ENCODE measurements around the gene RNF157.
A peak's percentile ranks its signal among the peaks of the same experiment; 100 is the strongest.

The RNF157 gene

DNA sequence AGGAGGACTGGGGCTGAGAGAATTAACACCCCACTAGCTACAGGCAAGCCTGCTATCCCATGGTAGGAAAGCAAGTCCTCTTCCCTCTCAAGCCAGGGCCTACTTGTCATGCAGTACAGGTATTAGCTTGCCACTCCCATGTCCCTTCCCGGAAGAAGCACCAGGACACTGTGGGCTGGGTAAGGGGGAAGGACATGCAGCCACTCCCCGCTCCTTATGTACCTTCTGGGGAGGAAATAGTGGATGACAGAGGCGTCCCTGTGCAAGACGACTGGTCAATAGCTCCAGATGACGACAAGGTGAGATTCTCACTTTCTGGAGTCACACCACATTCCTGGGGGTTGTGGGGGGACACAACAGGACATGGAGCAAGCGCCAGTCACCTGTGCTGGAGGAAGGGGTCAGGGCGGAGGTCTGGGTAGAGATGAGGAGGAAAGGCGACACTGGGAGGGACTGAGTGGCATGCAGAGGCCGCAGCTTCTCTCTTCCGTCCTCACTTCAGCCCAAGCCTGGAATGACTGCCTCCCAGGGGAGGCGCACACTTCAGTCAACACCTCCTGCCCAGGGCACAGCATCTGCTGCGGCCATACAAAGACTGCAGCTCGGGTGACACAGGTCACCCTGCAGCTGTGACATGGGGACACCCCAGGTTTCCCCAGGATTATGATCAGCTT, 84.2 kb downstream of the RNF157 start:
- no peak for ATAC-seq
- no peaks in the 10 kb centered on the region for H3K36me3 Mint-ChIP-seq

DNA sequence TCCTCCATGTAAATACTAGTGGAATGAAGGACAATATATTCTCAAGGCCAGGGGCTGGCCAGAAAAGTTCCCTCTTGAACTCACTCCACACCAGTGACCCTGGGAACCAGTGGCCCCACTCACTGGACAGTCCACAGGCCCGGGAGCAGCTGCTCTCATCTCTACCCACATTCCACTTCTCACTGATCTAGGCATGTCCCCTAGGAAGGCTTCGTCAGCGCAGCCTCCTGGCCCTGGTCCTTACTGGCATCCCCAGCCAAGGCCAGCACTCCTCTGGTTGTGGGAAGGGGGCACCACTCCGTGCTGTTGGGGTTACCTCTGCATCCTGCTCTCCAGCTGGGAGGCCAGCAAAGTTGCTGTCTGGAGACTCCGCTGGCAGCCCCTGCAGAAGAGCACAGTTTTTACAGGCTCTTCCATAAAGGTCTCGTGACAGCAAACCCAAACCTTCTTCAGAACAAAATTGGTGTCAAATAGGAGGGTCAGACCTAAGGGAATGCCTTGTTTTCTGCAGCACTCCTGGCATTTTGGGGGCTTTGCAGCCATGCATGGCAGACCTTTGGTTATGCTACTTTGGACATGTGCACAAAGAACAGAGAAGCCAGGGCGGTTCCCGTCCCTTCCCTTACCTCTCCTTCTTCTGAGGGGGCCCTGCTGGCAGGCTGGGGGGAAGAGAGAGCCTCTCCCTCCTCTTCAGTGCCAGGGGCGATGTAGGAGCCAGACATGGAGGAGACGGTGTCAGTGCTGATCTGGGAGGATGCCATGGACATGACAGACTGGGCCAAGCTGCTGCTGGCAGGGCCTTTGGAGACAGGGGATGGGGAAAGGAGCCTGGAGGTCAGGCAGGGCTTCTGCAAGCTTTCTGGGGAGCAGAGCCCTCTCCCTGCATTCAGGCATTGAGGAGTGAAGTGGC, 85.1 kb downstream of the RNF157 start:
- no peak overlapping the region for H3K4me3 Mint-ChIP-seq
- H3K4me1 Mint-ChIP-seq, result no peaks in the 10 kb centered on the region
- ATAC-seq, result no peak
- H3K27ac Mint-ChIP-seq, result no peak overlapping the region
- no peaks in the 10 kb centered on the region for H3K36me3 Mint-ChIP-seq
- no peaks in the 10 kb centered on the region for H3K9me3 Mint-ChIP-seq
- peaks cover 19% of the 10 kb centered on the region for H3K27me3 Mint-ChIP-seq

More for the DNA sequence above, 84.2 kb downstream of the RNF157 start:
- Mint-ChIP-seq H3K27ac (no peak overlapping the region), H3K9me3 (no peaks in the 10 kb centered on the region), H3K4me1 (no peaks in the 10 kb centered on the region), H3K4me3 (no peak overlapping the region), H3K27me3 (peaks cover 19% of the 10 kb centered on the region)

DNA sequence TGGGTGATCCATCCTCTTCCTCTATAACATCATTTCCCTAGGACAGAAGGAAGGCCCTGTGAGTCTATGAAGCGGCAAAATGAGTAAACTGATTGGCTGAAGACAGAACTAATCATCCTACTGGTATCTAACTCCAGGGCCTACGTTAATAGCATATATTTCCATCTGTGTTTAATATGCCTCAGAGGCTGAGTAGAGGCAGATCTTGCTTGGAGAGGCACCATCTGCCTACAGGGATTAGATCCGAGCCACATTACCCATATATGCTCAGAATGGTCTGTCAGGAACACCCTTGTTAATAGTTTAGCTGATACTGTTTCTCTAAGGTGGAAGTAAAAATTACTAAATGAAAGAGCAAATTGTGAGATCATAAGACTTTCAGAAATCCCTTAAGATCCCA, 86.0 kb downstream of the RNF157 start:
- no peaks in the 10 kb centered on the region for H3K9me3 Mint-ChIP-seq
- no peak overlapping the region for H3K4me3 Mint-ChIP-seq
- H3K27me3 Mint-ChIP-seq, result peaks cover 19% of the 10 kb centered on the region
- no peak overlapping the region for H3K27ac Mint-ChIP-seq
- H3K36me3 Mint-ChIP-seq, result no peaks in the 10 kb centered on the region
- ATAC-seq, result no peak
- no peaks in the 10 kb centered on the region for H3K4me1 Mint-ChIP-seq

DNA sequence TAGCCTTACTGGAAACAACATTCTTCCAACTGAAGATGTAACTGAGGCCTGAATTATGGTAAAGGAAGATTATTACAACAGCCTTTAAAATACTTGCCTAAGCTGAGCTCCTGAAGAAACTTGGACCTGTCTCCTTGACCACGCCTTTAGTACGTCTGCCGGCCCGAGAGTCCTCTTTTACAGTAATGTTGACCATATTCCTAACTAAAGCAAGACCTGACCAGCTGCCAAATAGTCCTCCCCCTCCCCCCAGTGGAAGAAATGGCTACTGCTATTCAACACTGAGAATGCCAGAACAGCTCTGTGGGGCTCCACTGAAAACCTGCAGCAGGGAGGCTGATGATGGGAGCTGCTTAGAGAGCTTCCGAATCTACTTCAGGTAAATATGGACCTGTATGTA, 86.7 kb downstream of the RNF157 start:
- H3K27me3 Mint-ChIP-seq, result peaks cover 19% of the 10 kb centered on the region
- no peaks in the 10 kb centered on the region for H3K9me3 Mint-ChIP-seq
- no peaks in the 10 kb centered on the region for H3K36me3 Mint-ChIP-seq
- H3K4me3 Mint-ChIP-seq, result no peak overlapping the region
- no peak for ATAC-seq
- no peaks in the 10 kb centered on the region for H3K4me1 Mint-ChIP-seq
- no peak overlapping the region for H3K27ac Mint-ChIP-seq

DNA sequence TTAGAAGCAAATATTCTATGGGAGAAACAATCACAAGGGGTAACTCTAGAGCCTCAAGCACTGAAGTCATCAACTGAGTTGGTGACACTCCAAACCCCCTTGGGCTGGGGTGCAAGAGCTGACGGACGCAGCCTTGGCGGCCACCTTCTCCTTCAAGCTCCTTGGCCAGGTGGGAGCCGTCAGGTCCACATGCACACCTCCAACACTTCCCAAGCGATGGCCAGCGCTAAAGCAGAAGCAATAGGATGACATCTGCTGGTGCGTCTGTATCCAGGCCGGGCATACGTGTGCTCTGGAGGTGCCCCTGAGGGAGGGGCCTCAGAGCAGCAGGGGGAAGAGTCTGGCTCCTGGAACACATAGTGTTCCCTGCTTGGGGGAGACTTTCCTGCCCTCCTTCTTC, 87.1 kb downstream of the RNF157 start:
- H3K27me3 Mint-ChIP-seq, result peaks cover 19% of the 10 kb centered on the region
- no peaks in the 10 kb centered on the region for H3K4me1 Mint-ChIP-seq
- H3K9me3 Mint-ChIP-seq, result no peaks in the 10 kb centered on the region
- no peaks in the 10 kb centered on the region for H3K36me3 Mint-ChIP-seq
- ATAC-seq, result no peak
- no peak overlapping the region for H3K27ac Mint-ChIP-seq
- no peak overlapping the region for H3K4me3 Mint-ChIP-seq

DNA sequence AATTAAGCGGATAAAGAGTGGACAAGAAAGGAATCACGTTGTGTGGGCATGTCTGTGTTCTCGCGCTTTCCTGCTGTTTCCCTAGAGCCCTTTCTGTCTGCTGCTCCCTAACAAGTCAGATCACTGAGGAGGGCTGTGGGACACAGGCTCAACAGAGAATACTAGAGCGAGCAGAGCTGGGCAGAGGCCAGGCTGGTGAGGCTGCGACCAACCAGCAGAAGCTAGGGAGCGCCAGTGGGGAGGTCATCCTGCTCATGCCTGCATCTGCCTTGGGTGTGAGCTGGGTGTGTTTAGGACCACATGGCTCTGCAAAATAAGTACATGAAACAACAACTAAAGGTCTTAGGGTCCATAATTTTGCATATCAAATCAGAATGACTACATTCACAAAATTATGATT, 87.7 kb downstream of the RNF157 start:
- no peak overlapping the region for H3K4me3 Mint-ChIP-seq
- no peaks in the 10 kb centered on the region for H3K4me1 Mint-ChIP-seq
- peaks cover 13% of the 10 kb centered on the region for H3K27me3 Mint-ChIP-seq
- H3K36me3 Mint-ChIP-seq, result no peaks in the 10 kb centered on the region
- H3K27ac Mint-ChIP-seq, result no peak overlapping the region
- ATAC-seq, result no peak
- H3K9me3 Mint-ChIP-seq, result no peaks in the 10 kb centered on the region

DNA sequence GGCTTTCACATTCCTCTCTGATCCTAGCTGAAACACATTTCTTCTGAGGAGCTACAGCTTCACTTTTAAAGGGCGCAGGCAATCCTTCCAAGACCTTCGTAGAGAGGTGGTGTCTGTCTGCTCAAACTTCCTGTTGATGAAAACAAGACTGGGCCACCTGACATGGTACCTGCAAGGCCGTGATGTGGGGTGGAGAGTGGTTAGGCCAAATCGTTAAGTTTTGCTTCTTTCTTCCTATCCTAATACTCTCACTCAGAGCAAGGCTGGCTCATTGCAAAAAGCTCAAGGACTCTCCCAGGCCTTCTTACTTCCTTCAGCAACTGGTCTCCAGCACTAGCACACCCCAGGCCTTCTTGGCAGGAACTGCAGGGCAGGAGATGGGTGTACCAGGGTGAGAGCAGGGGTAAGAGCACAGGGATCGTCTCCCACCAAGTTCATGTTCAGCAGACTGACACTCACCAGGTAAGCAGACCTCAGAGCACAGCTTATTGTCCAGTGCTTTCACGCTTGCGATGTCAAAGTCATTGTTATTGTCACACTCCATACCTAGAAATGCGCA, 88.3 kb downstream of the RNF157 start:
- Mint-ChIP-seq H3K27me3 (peaks cover 6% of the 10 kb centered on the region), H3K9me3 (no peaks in the 10 kb centered on the region), H3K4me3 (no peak overlapping the region), H3K27ac (no peak overlapping the region), H3K4me1 (no peaks in the 10 kb centered on the region), H3K36me3 (no peaks in the 10 kb centered on the region)
- ATAC-seq, result no peak

DNA sequence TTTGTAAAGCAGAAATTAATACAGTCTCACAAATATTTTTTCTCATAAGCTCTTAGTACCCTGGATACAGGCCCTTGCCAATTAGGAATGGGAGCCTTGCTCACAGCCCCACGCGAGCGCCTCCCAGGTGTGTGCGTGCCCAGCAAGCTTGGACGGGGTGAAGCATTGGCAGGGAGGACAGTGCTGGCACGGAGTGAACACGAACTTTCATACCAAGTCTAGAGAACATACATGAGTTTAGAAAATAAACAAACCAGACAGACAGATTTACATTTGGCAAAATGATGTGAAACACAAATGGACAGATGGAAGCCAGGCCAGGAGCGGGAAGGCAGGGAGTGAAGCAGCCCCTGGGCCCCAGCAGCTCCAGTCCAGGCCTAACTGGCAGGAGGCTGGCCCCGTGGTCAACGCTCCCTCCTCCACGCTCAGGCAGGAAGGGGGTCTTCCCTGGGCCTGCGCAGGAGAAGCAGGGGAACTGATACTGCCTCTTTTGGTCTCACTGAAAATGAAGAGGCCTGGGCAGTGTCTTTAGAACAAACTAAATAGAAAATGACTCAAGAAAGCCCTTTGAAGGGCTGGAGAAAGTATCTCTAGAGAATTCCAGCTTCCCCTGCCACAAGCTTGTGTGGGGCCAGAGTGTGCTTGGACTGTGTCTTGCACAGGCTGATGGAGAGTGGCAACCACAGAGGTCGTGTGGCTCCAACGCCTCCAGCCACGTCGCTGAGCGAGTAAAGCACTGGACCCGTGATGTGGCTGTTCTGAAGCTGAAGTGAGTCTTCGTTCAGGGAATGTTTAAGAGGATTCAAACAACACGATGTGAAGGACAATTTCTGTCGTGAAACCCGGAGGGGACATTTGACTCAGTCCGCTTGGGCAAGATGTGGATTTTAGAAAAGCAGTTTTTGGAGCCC, 89.3 kb downstream of the RNF157 start:
- Mint-ChIP-seq H3K27ac (no peak overlapping the region), H3K9me3 (no peaks in the 10 kb centered on the region), H3K4me3 (no peak overlapping the region), H3K36me3 (no peaks in the 10 kb centered on the region), H3K27me3 (no peaks in the 10 kb centered on the region), H3K4me1 (peaks cover 8% of the 10 kb centered on the region)
- ATAC-seq, result no peak

DNA sequence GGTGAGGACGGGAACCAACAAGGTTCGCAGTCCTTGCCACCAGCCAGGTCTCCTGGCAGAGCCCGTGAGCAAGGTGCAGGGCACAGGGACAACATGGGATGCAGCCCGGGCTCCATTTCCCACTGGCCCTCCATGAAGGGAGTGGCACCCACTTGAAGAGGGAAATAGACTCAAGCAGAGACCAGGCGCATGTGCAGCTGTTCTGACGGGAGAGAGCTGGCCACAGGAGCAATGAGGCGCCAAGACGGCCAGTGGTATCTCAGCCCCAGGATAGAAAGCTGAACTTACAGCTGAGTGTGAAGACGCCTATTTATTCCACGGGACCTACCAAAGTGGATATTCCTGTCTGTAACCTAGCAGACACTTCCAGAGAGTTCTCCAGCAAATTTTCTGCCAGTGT, 91.1 kb downstream of the RNF157 start:
- Mint-ChIP-seq H3K27ac (no peak overlapping the region), H3K4me1 (peaks cover 24% of the 10 kb centered on the region), H3K9me3 (no peaks in the 10 kb centered on the region), H3K4me3 (no peak overlapping the region), H3K36me3 (no peaks in the 10 kb centered on the region), H3K27me3 (no peaks in the 10 kb centered on the region)
- no peak for ATAC-seq

DNA sequence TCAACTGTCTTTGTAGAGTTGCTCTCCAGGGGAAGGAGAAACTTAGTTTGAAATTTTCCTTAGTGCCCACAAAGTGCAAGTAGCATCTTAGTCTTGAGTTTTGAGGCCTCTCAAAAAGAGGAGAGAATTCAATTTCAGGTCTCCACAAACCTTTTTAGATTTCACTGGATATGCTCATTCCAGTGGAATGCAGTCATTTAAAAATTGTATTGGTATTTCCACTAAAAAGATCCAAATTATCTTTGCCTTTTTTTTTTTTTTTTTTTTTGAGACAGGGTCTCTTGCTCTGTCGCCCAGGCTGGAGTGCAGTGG, 92.3 kb downstream of the RNF157 start:
- ATAC-seq, result no peak
- H3K27ac Mint-ChIP-seq, result no peak overlapping the region
- H3K36me3 Mint-ChIP-seq, result no peaks in the 10 kb centered on the region
- H3K4me3 Mint-ChIP-seq, result no peak overlapping the region
- H3K27me3 Mint-ChIP-seq, result no peaks in the 10 kb centered on the region
- peaks cover 33% of the 10 kb centered on the region for H3K4me1 Mint-ChIP-seq
- H3K9me3 Mint-ChIP-seq, result no peaks in the 10 kb centered on the region

DNA sequence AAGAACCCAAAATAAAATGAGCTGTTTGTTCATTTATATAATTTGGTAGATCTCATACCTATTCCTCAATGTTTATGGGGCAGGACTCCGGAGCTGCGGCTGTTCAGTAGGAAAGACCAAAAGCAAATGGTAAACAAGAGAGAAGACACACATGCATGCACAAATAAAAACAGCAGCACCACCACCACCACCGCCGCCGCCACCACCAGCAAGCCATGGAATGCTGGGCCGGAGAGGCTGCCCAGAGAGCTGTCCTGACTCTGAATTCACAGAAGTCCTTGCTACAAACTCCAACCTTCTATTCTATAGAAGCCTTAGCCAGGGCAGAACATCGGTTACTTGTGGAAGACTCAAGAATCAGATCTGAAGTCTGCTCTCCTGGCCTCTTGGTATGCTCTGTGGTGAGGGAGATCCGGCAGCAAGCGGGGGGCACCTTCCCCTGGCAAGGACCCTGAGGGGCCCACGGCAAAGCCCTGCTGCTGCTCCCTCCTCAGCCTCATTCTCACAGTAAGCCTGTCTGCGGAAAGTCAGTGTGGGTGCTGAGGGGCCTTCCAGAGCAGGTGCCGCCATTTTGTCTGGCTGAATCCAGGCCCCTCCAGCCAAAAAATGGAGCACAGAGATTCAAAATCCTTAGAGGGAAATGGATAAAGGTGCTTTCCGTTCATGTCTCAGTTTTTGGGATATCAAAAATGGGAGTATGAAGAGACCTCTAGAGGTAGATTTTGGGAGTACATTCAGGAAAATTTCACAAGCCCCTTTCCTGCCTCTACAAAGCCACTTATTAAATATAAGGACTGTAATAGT, 92.9 kb downstream of the RNF157 start:
- H3K4me3 Mint-ChIP-seq, result no peak overlapping the region
- ATAC-seq, result no peak
- no peaks in the 10 kb centered on the region for H3K27me3 Mint-ChIP-seq
- H3K9me3 Mint-ChIP-seq, result no peaks in the 10 kb centered on the region
- no peaks in the 10 kb centered on the region for H3K36me3 Mint-ChIP-seq
- peaks cover 37% of the 10 kb centered on the region for H3K4me1 Mint-ChIP-seq
- H3K27ac Mint-ChIP-seq, result peak overlapping the region; percentile 96

DNA sequence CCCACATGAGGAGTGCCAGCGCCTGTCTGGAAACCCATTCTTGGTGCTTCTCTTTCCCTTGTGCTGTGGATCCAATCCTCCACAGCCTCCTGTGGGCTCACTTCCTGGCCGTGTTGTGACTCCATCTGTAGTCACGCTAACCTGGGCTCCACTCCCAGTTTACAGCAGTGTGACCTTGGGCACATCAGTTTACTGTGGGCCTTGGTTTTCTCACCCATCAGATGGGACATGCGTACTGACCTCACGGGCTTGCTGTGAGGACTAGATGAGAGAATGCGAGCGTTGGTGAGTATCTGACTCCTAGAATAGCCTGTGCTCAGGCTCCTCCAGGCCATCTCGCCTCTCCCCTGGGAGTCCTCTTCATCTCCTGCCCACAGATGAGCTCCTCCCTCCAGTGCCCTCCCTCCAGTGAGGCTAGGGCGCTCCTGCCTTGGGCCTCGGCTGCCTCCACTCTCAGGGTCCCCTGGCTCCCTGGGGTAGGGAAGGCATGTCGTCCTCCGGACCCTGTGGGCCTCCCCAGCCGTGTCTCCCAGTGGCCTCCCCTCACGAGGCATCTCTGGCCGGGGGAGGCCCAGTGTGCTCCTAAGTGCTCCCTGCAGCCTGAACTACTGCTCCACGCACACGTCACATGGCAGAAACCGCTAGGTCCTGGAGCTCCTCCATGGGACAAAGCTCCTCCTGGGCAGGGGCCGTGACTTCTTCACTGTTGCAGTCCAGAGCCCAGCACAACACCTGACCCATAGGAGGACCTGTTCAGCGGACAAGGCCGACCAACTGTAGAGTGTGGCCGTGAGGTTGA, 94.0 kb downstream of the RNF157 start:
- no peak for ATAC-seq
- peaks cover 49% of the 10 kb centered on the region for H3K4me1 Mint-ChIP-seq
- H3K36me3 Mint-ChIP-seq, result no peaks in the 10 kb centered on the region
- peak overlapping the region; percentile 54 for H3K4me3 Mint-ChIP-seq
- H3K9me3 Mint-ChIP-seq, result no peaks in the 10 kb centered on the region
- no peaks in the 10 kb centered on the region for H3K27me3 Mint-ChIP-seq
- peak overlapping the region; percentile 96 for H3K27ac Mint-ChIP-seq

DNA sequence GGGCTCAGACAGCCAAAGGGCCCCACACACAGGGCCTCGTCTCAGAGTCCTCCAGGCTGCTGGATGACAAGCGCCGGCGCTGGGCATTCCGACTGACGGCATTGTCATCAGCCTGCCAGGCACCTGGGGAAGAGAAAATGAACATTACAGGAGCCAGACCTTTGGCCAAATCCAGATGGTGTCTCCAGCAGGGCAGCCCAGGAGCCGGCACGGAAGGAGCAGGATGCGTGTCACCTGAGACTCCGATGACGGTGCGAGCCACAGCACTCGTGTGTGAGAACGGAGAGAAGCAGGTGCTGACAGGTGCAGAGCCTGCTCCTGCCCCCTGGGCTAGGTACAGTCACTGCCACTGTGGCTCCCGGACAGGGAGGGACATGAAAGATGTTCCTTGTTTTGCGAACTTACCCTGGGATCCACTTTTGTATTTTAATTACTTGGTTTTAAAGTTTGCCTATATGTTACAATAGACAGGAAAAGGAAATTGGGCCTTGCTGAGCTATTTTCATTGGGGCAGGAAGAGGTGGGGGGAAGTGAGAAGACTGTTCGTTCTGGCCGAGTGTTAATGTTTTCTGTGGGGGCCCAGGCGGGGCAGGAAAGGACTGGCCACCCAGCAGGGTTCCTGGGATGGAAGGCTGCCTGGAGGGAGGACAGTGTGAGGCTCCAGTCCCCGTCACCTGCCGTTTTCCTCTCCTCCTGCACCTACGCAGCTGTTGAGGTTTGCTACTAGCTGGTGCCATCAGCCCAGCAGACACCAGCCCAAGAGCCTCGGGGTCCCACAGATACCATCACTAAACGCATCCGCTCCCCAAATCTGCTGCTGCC, 94.9 kb downstream of the RNF157 start:
- Mint-ChIP-seq H3K27me3 (peaks cover 4% of the 10 kb centered on the region), H3K27ac (peak overlapping the region; percentile 96), H3K36me3 (no peaks in the 10 kb centered on the region), H3K4me1 (peaks cover 54% of the 10 kb centered on the region), H3K4me3 (peak overlapping the region; percentile 30), H3K9me3 (no peaks in the 10 kb centered on the region)
- peak; percentile 68 for ATAC-seq
